SIG-M5 (cell line): Measurements from ENCODE around the gene IQGAP3.
"Not testable (repeated sequence)": the region's sequence is repeated elsewhere in the genome, so short reads cannot be mapped to it uniquely, and the experiment has no call there.

Experiments
- DNase-seq: peaks from one replicate; lab custom pipeline; 2025; lab: John Stamatoyannopoulos, UW

IQGAP3 gene

DNA sequence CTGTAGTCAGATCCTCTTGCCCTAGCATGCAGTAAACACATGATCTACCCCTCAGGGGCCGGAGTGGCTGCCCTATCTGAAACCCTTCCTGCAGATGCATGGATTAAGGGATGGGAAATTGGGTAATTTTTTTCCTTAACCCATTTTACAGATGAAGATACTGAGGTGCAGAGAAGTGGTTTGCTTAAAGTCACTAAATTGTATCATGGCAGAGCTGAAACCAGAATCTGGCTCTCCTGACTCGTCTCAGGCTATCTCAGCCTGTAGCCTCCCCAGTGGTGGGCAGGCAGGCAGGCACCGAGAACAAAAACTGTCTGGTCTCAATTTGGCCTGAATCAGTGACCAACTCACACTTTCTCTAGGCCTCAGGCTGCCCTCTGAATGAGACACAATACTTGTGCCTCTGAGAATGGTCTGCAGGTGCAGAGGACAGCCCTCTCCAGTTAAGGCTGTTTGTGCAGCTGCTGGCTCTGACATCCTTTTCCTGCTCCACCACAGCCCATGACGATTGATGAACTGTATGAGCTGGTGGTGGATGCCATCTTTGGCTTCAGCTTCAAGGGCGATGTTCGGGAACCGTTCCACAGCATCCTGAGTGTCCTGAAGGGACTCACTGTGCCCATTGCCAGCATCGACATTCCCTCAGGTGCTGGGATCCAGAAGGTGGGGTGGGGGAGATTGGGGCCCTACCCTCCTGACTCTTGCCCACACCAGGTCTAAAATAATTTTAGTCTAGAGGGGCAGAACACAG, 20.7 kb upstream of the IQGAP3 start:
- no peak for DNase-seq

DNA sequence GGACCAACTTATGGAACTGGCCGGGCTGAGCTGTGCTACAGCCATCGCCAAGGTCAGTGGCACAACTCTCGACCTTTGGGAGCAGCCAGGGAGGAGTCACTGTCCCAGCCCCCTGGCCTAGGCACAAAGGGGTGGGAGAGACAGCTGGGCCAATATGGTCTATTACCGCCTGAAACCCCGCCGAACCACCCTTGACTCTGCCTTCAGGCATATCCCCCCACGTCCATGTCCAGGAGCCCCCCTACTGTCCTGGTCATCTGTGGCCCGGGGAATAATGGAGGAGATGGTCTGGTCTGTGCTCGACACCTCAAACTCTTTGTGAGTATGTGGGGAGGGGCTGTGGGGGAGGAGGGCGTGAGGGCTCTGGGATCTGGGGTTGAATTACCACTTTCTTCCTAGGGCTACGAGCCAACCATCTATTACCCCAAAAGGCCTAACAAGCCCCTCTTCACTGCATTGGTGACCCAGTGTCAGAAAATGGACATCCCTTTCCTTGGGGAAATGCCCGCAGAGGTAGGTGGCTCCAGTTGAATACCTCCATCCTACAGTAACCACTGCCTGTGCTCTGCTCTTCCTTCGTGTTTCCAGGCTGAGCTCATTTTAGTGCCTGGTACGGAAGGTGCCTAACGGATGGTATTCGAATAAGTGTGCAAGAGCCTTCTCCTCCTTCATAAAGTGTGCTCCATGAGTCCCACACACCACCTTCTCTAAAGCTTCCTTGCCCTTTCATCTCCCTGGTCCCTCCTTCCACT, 20.0 kb upstream of the IQGAP3 start:
- DNase-seq: no peak

DNA sequence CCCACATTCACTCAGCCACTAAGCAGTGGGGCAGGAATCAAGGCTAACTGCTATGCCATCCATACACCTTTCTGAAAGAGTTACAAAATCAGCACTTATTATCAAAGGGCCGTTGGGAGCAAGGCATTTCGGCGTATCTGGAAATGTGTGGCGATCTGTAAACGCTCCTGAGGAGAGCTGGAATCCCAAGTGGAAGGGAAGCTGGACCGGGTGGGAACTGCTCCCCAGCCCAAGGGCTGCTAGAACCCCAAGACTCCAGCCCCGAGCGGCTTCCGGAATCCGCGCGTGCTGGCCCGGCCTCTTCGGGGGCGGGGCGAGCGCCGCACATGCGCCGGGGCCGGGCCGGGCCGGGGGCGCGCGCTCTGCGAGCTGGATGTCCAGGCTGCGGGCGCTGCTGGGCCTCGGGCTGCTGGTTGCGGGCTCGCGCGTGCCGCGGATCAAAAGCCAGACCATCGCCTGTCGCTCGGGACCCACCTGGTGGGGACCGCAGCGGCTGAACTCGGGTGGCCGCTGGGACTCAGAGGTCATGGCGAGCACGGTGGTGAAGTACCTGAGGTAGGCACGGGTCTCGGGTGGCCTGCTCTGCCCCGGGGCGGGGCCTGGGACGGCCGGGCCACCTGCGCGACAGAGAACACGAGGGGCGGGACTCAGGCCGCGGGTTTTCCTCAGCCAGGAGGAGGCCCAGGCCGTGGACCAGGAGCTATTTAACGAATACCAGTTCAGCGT, 19.2 kb upstream of the IQGAP3 start, which contains the start of gene NAXE:
TSS of gene NAXE (plus strand) at position 345 of the 726 bp plus-strand sequence. CDS start at position 374, 29 bp downstream.
- DNase-seq: no peak

DNA sequence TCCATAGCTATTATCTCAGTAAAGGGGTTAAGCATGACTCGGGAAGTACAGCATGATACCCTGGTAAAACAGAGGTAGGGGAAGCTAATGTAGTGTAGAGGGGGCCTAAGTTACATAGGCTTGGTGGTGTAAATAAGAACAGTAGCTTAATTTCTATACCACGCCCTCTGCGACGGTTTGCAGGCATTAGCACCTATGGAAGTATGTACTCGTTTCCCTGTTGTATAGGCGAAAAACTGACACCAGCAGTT, 18.7 kb upstream of the IQGAP3 start:
- DNase-seq: no peak

DNA sequence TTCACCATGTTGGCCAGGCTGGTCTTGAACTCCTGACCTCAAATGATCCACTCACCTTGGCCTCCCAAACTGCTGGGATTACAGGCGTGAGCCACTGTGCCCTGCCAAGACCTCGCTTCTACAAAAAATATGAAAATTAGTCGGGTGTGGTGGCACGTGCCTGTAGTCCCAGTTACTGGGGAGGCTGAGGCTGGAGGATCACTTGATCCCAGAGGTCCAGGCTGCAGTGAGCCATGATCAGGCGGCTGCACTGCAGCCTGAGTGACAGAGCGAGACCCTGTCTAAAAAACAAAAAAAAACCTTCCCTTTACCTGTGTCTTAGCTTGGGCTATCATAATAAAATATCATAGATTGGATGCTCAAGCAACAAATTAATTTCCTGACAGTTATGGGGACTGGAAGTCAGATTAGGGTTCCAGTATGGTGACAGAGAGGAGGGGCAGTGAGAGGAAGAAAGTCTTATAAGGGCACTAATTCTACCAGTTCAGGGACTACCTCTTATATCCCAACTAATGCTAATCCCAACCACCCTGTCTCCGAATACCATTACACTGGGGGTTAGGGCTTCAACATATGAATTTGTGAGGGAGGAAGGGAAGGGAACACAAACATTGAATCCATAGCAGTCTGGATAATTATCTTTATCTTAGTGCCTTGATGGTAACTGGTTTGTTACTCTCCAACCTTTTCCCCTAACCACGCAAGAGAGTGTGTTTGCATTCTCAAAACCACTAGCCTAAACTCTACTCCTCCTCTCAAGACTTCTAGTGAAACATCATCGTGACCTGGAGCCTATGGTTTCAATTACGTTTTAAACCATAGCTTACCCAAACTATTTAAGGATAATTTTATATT, 18.2 kb upstream of the IQGAP3 start:
- DNase-seq: no peak

DNA sequence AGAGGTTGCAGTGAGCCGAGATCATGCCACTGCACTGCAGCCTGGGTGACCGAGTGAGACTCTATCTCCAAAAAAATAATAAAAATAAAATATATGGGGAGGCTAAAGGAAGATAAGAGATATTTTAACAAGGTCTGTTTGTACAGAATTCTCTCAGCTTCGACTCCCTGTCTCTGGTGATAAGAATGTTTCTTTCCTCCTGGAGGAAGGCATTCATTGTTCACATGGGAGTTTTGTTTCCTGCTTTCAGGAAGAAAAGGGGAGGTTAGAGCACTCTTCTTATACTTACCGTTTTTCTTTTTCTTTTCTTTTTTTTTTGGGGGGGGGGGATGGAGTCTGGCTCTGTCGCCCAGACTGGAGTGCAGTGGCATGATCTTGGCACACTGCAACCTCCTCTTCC, 17.2 kb upstream of the IQGAP3 start:
- no peak for DNase-seq

DNA sequence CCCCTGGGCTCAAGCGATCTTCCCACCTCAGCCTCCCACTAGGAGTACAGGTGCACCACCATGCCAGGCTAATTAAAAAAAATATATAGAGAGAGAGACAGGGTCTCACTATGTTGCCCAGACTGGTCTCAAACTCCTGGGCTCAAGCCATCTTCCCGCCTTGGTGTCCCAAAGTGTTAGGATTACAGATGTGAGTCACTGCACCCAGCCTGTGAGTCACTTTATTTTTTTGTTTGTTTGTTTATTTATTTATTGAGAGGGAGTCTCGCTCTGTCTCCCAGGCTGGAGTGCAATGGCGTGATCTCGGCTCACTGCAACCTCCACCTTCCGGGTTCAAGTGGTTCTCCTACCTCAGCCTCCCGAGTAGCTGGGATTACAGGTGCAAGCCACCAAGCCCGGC, 15.6 kb upstream of the IQGAP3 start:
- not testable (repeated sequence) for DNase-seq

DNA sequence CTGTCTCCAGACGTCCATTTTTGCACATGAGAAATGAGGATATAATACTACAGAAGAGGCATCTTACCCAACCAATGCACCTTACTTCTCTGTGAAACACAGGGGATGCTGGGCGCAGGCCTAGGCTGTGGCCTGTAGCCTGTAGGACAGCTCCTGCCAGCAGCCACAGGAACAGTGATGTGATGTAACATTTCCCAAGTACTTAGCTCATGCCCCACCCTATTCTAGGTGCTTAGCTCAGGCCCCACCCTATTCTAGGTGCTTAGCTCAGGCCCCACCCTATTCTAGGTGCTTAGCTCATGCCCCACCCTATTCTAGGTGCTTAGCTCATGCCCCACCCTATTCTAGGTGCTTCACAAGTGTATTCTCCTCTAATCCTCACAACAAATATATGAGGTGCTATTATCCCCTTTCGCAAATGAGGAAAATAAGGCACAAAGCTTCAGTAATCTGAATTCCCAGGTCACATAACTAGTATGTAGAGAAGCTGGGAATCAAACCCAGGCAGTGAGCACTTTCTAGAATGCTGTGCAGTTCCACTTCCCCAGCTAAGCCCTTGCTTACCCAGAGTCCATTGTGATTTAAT, 14.6 kb upstream of the IQGAP3 start:
- DNase-seq: no peak

DNA sequence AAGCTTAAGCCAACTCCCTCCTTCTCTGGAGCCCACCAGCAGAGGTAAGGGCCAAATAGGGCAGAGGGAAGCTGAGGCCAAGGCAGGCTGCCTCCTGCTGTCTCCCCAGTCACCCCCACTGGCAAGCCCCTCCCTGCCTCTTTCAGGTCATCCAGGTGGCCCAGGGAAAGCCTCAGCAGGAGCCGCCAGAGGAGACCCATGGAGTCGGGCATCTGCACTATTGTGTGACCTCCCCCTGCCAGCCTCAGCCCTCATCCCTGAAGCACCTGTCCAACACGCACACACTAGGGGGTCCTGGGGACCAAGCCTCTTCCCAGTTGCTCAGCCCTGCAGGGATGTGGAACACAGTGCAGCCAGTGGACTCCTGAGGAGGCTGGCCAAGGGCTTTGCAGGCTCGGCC, 14.0 kb upstream of the IQGAP3 start:
- DNase-seq: no peak

DNA sequence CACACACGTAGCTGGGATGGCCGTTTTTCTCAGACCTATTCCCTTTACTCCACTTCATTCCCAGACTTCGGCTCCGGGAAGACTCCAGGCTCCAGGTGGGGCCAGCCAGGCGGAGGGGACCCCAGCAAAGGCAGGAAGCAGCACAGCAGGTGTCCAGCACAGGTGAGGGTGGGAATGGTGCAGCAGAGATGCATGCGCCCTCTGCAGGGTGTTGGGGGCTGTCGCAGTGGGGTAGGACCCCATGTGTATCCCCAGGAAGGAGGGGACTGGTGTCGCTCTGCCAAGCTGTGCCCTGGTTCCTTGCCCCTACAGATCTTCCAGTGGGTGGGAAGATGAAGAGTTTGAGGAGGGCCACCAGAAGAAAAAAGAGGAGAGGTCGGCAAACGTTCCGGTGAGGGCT, 12.4 kb upstream of the IQGAP3 start:
- DNase-seq: no peak

DNA sequence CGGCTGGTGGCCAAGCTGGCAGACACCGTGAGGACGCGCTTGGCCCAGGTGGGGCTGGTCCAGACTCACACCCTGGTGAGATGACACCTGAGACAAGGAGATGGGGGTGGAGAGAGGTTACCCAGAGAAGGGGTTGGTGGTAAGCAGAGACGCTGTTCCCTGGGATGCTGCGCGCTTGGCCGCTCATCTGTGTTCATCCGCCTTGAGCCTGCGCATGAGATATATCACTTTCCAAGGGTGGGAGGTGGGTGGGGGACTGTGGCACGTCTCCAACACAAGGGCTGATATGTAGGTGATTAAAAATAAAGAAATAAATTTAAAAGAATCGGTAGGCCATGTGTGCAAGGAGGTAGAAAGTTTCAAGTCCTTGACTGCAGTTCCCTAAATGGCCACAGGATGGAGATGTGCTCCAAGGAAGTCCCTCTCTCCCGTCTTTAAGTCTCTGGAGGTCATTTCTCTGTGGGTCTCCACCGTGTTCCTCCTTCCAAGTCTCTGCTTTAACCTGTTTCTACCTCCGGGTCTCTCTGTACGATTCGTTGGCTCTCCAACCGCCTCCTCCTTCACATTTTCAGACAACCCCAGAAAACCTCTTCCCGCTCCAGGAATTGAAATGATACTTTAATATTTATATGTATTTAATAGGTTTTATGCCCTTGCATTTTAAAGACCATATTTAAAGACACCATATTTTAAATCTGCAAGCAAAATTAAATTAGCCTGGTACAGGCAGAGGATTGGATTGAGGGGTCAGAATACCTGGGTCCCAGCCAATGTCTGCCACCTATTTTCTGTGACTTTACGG, 11.7 kb upstream of the IQGAP3 start:
- DNase-seq: peak; percentile 69

DNA sequence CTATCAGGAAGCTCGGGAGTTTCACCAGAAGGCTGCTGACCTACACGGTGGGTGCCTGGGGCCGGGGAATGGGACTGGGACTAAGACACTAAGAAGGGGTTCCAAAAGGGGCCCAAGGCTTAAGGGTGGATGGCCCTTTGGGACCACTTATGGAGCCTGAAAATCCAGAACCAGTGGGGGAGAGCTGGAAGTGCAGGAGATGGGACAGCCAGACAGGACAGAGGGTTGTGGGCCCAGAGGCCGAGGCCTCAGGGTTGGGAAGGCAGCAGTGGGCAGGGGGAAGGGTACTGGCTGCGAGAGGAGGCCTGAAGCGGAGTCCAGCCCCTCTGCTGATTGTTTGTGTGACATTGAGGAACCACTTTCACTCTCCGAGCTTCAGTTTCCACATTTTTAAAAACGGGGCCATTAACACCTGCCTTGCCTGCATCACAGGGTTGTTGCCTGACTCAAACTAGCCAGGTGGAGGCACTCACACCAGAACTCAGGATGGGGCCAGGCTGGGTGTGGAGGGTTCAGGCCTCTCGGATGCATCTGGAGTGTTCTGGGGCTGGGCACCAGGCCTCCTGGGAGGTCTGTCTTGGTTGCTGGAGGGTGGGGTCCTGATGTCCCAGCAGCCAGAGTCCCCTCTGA, 10.1 kb upstream of the IQGAP3 start:
- no peak for DNase-seq

DNA sequence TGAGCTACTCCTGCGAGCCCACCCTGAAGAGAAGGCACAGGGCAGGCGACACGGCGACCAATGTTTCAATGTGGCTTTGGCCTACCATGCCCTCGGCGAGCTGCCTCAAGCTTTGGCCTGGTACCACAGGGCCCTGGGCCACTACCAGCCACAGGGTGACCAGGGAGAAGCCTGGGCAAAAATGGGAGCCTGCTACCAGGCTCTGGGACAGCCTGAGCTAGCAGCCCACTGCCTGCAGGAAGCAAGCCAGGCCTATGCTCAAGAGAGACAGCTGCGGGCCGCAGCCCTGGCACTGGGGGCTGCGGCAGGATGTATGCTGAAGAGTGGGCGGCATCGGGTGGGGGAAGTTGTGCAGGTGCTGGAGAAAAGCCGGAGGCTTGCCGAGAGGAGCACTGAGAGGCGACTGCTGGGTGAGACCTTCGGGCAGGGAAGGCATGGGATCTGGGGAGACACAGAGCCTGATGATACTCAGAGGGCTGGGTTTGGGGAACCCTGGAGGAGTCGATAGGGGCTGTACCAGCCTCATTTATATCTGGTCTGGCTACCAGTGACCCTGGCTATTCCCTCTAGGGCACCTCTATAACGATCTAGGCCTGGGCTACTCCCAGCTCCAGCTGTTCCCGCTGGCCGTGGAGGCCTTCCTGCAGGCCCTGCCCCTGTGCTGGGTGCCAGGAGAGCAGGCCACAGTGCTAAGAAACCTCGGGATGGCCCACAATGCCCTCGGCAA, 9.5 kb upstream of the IQGAP3 start:
- no peak for DNase-seq

DNA sequence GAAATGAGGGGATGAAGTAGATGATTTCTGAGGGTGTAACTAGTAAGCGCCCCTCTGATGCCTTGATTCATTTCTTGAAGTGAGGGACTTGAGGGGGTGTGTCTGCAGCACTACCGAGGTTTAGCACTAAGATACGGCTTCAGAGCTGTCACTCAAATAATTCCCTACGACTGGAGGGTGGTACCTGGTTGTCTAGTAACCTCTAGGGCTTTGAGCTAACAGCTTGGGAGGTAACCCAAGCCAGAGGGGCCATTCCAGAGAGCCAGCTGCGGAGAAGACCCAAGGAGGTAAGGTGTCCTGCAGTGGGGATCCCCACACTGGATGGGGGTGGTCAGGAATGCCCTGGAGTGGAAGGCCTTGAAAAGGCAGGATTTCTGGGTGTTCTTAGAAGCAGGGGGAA, 7.1 kb upstream of the IQGAP3 start, which contains the start of gene TTC24:
TSS of gene TTC24 (plus strand) at position 252 of the 400 bp plus-strand sequence. CDS start 1,642 bp downstream, outside the sequence.
- no peak for DNase-seq

DNA sequence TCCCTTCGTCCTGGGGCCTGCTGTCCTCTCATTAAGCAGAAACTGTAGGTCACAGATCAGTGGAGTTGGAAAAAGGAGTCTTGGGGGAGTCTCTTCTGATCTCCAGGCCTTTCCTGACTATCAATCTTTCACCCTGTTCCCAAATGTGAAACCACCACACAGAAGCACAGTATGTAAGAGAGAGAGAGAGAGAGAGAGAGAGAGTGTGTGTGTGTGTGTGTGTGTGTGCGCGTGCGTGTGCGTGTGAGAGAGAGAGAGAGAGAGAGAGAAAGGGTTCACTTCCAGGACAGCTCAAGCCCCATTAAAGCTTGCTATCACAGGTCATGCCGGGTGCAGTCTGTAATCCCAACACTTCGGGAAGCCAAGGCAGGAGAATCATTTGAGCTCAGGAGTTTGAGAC, 5.7 kb upstream of the IQGAP3 start:
- no peak for DNase-seq

DNA sequence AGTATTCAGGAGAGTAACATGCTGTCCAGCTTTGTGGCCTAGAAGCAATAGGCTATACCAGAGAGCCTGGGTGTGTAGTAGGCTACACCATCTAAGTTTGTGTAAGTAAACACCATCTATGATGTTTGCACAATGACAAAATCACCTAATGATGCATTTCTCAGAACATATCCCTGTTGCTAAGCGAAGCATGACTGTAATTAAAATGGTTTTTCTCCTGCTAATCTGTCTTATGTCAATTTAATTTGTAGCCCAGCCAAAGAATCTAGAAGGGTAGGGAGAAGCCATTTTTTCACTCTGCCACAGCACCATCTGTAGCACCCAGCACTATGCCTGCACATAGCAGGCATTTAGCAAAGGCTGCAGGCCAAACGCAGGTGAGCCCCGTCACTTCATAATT, 5.2 kb upstream of the IQGAP3 start:
- DNase-seq: no peak

DNA sequence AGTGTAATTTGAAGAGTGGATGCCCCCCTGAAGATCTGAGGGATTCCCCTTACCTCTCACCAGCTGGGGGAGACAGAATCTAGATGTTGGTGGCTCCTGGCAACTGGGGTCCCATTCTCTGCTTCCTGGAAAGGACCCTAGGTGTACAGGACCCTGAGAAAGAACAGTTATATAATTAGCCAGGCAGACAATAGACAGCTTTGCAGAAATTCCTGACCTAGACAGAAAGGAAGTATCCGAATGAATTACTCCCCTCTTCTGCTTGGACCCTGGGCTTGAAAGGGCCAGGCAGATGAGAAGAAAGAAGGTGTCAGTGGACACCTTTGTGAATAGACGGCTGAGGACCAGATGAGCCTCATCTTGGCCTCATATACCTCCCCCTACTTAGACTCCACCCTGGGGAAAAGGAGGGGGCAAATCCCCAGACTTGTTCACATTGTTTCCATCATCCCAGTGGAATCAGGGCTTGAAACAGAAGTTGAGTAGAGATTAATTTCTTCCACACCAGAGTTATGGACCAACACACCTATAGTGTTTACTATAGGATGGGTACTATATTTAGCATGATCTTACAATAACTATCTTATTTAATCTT, 1.8 kb upstream of the IQGAP3 start:
- DNase-seq: no peak

DNA sequence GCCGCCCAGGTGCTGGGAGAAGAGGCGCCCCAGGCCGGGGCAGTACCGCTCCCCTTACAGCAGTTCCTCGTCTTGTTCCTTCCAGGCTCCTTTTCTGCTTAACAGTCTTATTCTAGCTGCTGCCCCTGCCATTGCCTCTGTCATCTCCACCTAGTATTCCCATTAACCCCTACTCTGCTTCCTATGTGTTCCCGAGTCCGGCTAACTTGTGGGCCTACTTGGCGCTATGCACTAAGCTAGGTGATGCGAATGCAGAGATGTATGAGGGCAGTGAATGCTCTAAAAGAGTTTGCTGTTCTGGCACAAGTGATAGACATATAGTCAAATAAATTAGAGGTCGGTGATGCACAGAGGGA, 276 bp upstream of the IQGAP3 start:
- no peak for DNase-seq

DNA sequence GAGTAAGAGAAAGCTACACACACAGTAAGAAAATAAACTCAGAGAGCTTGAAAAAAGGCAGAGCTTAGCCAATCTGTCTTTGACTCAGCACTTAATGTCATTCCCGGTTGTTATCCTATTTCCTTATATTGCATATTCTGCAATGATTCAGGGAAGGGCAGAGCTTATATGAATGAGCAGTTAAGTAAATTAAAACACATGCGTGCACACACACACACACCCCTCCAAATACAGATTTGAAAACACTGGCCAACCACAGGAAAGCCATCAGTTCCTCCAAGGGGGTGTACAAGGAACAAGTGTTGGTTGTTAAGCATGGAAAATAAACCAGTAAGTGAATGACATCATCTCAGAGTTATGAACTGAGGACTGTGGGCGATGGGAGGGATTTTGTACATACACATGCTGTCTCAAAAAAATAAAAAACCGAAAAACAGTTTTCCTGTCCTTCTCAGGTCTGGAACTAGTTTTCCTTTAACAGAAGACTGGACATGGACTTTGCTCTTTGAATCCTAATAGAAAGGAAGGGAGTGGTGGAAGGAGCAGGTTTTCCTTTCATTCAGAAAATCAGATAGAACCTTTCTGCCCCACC, 1.0 kb downstream of the IQGAP3 start:
- no peak for DNase-seq
